Vagina (tissue), 2 donors: ENCODE results near the gene CPZ. TPM values are rescaled to one million over a fixed set of nuclear protein-coding genes. Genes with fewer than 3 reads are reported as not detected.

Experiments
- DNase-seq, 2 donors: peaks; one replicate each; pipeline ENCODE4 v3.0.0-alpha.2; 2017; ENCODE audit errors: extremely low spot score in 2 of 2
- H3K27ac ChIP-seq: fragments of 200-600 bp; sonication (generic); one replicate; pipeline ENCODE4 v1.5.1; 2019
- H3K27me3 ChIP-seq: fragments of 200-600 bp; sonication (generic); one replicate; pipeline ENCODE4 v1.5.1; 2019
- H3K36me3 ChIP-seq, 2 donors: fragments of 200-600 bp; sonication (generic); one replicate each; pipeline ENCODE4 v1.5.1; 2017 to 2019
- H3K4me1 ChIP-seq: fragments of 200-600 bp; sonication (generic); one replicate; pipeline ENCODE4 v1.5.1; 2019
- H3K4me3 ChIP-seq, 2 donors: fragments of 200-600 bp; sonication (generic); 1 replicate in 1 of 2; 2 replicates in 1 of 2; pipeline ENCODE4 v1.5.1; 2016 to 2019
- H3K9me3 ChIP-seq: fragments of 200-600 bp; sonication (generic); one replicate; pipeline ENCODE4 v1.5.1; 2019
- POLR2A ChIP-seq, 2 donors: fragments of 450-650 bp; IDR thresholded peaks; one replicate each; pipeline ENCODE4 v1.6.1; 2017; ENCODE audit warnings: antibody characterized with exemption in 2 of 2, mild to moderate bottlenecking in 2 of 2, moderate library complexity in 2 of 2
- POLR2AphosphoS5 ChIP-seq, 2 donors: sonication (generic); formaldehyde crosslinking; IDR thresholded peaks; one replicate each; pipeline ENCODE4 v1.9.0; 2017; ENCODE audit warnings: antibody characterized with exemption in 2 of 2, mild to moderate bottlenecking in 2 of 2, low read depth in 1 of 2; ENCODE audit not compliant: insufficient read depth in 1 of 2
- intact Hi-C: fragments of 100-400 bp; cut with DNase I; formaldehyde crosslinking; loops from one replicate; pipeline ENCODE4 v1.15.1; 2023
- total RNA-seq: library from RNA; depleted of rRNA; stranded (reverse); fragments of >200 nt; gene quantifications from one replicate; pipeline ENCODE4 v1.2.3, GENCODE V29; 2016
- TF ChIP-seq, protein P1 (sequence below), 3 experiments: fragments of 450-650 bp in 2 of 3; fragments of 200-600 bp in 1 of 3; sonication (generic) in 1 of 3; IDR thresholded peaks; one replicate each; pipeline ENCODE4 v1.5.1; 2017 to 2019; ENCODE audit warnings: antibody characterized with exemption in 3 of 3, mild to moderate bottlenecking in 2 of 3, moderate library complexity in 2 of 3

CPZ gene
- total RNA-seq, 1 donor from 2014 or later: 26.3 TPM

DNA sequence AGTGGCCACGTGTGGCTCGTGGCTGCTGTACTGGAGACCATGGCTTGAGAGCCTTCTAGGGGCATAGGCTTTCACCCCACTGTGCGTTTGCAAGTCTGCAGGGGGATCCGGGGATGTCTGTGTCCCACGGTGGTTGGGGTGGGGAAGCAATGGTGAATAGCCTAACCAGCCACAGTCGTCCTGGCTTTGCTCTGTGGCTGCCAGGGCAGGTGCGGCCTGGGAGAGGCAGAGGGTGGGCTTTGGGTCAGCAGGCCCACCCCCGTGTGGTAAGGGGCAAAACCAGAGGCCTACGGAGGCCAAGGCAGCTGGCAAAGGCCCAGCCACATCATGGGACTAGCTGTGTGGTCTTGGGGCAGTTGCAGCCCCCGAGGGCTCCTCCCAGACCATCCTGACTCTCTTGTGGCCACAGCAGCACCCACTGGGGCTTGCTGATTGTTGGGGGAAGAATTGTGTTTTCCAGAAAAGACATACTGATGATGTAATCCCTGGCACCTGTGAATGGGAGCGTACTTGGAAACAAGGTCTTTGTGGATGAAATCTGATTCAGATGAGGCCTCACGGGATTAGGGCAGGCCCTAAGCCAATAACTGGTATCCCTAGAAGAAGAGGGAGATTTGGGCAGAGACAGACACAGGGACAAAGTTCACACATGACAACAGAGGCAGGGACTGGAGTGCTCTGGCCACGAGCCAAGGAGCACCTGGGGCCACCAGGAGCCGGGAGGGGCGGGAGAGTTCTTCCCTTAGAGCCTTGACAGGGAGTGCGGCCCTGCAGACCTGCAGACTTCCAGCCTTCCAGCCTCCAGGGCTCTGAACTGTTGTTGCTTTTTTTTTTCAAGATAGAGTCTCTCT lies 2.9 kb downstream of the CPZ start:
- Histone ChIP-seq H3K9me3 (no peaks in the 10 kb centered on the region), H3K27ac (peak overlapping the region; percentile 67), H3K4me3 (no peak overlapping the region), H3K4me1 (peaks cover 37% of the 10 kb centered on the region), H3K27me3 (no peaks in the 10 kb centered on the region), H3K36me3 (no peaks in the 10 kb centered on the region)
- intact Hi-C loops: loop anchor here (2.0 kb wide), 1 partner anchor 127 kb away; no protein-coding TSS in a partner anchor
- no peak for TF ChIP-seq POLR2A (IDR thresholded peaks at IDR 0.05)
- TF ChIP-seq, protein P1, sequence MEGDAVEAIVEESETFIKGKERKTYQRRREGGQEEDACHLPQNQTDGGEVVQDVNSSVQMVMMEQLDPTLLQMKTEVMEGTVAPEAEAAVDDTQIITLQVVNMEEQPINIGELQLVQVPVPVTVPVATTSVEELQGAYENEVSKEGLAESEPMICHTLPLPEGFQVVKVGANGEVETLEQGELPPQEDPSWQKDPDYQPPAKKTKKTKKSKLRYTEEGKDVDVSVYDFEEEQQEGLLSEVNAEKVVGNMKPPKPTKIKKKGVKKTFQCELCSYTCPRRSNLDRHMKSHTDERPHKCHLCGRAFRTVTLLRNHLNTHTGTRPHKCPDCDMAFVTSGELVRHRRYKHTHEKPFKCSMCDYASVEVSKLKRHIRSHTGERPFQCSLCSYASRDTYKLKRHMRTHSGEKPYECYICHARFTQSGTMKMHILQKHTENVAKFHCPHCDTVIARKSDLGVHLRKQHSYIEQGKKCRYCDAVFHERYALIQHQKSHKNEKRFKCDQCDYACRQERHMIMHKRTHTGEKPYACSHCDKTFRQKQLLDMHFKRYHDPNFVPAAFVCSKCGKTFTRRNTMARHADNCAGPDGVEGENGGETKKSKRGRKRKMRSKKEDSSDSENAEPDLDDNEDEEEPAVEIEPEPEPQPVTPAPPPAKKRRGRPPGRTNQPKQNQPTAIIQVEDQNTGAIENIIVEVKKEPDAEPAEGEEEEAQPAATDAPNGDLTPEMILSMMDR (IDR thresholded peaks at IDR 0.05): no peak
- TF ChIP-seq POLR2AphosphoS5 (IDR thresholded peaks at IDR 0.05; ENCODE audit: insufficient read depth in 1 of 2, low read depth in 1 of 2): no peak
- no peak for DNase-seq

DNA sequence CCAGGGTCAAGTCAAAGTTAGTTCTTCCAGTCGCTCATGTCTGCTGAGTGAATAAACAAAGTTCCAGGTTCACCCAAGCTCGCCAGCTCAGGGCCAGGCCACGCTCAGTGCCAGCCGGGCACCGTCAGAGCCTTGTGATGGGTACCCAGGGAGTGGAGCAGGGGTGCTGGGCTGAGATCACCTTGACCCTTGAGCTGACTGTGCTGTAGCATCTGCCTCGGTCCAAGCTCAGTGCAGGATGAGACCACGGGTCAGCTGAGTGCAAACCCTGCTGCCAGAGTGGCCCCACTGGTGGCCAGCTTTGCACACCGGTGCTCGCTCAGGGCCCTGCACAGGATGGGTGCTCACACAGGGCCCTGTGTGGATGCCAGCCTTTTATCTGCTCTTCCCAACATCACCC lies 4.3 kb downstream of the CPZ start:
- Histone ChIP-seq H3K27me3 (no peaks in the 10 kb centered on the region), H3K9me3 (no peaks in the 10 kb centered on the region)
- intact Hi-C loops: no loop called here

DNA sequence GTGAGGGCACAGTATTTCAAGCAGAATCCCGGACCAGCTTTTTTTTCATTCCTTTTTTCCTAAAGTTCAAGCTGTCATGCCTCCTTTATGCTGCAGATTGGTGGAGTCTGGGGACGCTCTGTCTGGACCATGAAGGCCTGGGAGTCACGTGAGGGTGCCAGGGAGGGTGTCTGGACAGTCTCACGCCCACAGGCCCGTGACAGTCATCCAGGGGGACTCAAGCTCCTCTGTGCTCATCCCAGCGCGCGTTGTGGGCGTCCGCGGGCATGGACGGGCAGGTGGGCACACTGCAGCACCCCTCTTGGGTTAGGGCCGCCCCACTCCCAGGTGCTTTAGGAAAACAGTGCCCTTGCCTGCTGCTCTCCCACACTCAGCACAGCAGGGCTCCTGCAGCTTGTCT lies 4.8 kb downstream of the CPZ start:
- no peaks in the 10 kb centered on the region for H3K9me3 ChIP-seq
- H3K27me3 ChIP-seq: no peaks in the 10 kb centered on the region
- H3K36me3 ChIP-seq: no peaks in the 10 kb centered on the region
- H3K4me3 ChIP-seq: no peak overlapping the region
- DNase-seq: no peak
- intact Hi-C loops: no loop called here
- H3K4me1 ChIP-seq: peaks cover 32% of the 10 kb centered on the region
- peak overlapping the region; percentile 56 for H3K27ac ChIP-seq
- TF ChIP-seq, protein P1 (IDR thresholded peaks at IDR 0.05): no peak
- TF ChIP-seq POLR2AphosphoS5 (IDR thresholded peaks at IDR 0.05; ENCODE audit: insufficient read depth in 1 of 2, low read depth in 1 of 2) (no peak), POLR2A (IDR thresholded peaks at IDR 0.05) (no peak)

More for the DNA sequence above, 4.3 kb downstream of the CPZ start:
- H3K4me1 ChIP-seq: peaks cover 36% of the 10 kb centered on the region
- peak overlapping the region; percentile 27 for H3K27ac ChIP-seq
- H3K36me3 ChIP-seq: no peaks in the 10 kb centered on the region
- TF ChIP-seq POLR2A (IDR thresholded peaks at IDR 0.05): no peak
- TF ChIP-seq, protein P1 (IDR thresholded peaks at IDR 0.05): no peak
- TF ChIP-seq POLR2AphosphoS5 (IDR thresholded peaks at IDR 0.05; ENCODE audit: insufficient read depth in 1 of 2, low read depth in 1 of 2): no peak
- no peak overlapping the region for H3K4me3 ChIP-seq
- no peak for DNase-seq

DNA sequence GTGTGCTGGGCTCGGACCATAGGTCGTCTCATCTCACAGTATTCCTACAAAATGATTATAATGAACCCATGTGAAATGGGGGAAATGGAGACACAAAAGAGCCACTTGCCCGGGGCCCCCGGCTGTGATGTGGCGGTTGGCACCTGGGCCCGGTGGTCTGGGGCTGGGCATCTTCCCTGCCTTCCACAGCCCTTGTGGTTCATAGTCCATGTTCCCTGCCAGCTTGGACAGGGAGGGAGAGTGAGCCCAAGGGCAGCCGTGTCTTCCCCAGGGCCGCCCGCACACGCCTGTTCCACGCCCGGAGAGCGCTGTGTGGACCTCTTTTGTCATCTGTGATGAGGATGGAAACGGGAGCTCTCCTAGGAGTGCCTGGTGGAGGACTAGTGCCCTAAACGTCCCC lies 5.2 kb downstream of the CPZ start:
- Histone ChIP-seq H3K36me3 (no peaks in the 10 kb centered on the region), H3K27me3 (no peaks in the 10 kb centered on the region)
- intact Hi-C loops: no loop called here

More for the DNA sequence above, 5.2 kb downstream of the CPZ start:
- no peak for DNase-seq
- Histone ChIP-seq H3K27ac (peak overlapping the region; percentile 56), H3K4me3 (no peak overlapping the region), H3K4me1 (peaks cover 29% of the 10 kb centered on the region), H3K9me3 (no peaks in the 10 kb centered on the region)
- TF ChIP-seq, protein P1 (IDR thresholded peaks at IDR 0.05): no peak
- no peak for TF ChIP-seq POLR2A (IDR thresholded peaks at IDR 0.05)
- TF ChIP-seq POLR2AphosphoS5 (IDR thresholded peaks at IDR 0.05; ENCODE audit: insufficient read depth in 1 of 2, low read depth in 1 of 2): no peak
